ENCODE results near the gene TXNL4A.

DNA sequence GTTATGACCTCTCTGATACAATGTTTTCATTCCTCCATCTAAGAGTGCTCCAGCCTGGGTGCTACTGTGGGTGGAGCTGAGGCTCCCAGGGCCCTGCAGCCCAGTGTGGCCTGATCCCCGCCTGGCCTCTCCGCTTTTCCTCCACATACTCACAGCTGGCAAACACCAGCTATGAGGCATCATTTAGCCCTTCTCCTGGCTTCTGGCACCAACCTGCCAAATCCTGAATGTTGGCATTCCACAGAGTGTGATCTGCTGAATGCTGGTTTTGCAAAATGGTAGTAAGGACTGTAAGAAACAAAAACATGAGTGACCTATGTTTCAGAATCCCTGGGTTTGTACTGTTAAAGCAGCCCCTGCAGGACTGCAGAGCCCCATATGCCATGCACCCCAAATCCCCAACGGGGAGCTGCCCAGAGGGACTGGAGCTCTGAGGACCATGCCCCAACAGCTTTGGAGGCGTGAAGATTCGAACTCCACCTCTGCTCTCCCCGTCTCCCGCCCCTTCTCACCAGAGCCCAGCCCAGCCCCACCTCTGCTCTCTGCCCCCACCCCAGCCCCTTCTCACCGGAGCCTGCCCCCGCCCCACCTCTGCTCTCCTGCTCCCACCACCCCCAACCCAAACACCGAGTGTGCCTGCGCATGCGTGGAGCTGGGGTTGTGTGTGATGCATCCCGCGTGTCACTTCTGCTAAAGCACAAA, 41.2 kb downstream of the TXNL4A start:
- TF ChIP-seq SIN3A (IDR thresholded peaks at IDR 0.05; ENCODE audit: borderline replicate concordance, insufficient read depth, low read depth, low read length) = no peak
- TF ChIP-seq, protein P1, sequence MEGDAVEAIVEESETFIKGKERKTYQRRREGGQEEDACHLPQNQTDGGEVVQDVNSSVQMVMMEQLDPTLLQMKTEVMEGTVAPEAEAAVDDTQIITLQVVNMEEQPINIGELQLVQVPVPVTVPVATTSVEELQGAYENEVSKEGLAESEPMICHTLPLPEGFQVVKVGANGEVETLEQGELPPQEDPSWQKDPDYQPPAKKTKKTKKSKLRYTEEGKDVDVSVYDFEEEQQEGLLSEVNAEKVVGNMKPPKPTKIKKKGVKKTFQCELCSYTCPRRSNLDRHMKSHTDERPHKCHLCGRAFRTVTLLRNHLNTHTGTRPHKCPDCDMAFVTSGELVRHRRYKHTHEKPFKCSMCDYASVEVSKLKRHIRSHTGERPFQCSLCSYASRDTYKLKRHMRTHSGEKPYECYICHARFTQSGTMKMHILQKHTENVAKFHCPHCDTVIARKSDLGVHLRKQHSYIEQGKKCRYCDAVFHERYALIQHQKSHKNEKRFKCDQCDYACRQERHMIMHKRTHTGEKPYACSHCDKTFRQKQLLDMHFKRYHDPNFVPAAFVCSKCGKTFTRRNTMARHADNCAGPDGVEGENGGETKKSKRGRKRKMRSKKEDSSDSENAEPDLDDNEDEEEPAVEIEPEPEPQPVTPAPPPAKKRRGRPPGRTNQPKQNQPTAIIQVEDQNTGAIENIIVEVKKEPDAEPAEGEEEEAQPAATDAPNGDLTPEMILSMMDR (IDR thresholded peaks at IDR 0.05) = no peak
- TF ChIP-seq TCF7L2 (IDR thresholded peaks at IDR 0.05; ENCODE audit: low read depth, low read length) = no peak
